Astrocyte (in vitro differentiated cells and primary cell): ENCODE results near the gene VAMP8.

ENCODE experiments used
- CTCF ChIP-seq: IDR thresholded peaks from 2 replicates; pipeline ENCODE4 v1.5.1; 2011; ENCODE audit warnings: low read depth, mild to moderate bottlenecking, inconsistent platforms, low read length, moderate library complexity; ENCODE audit not compliant: insufficient read depth
- EZH2 ChIP-seq: IDR thresholded peaks from 2 replicates; pipeline ENCODE4 v1.6.1; 2012; ENCODE audit warnings: mild to moderate bottlenecking, low read length, inconsistent platforms; ENCODE audit not compliant: insufficient read depth

- TF ChIP-seq CTCF, result no peak
- TF ChIP-seq EZH2, result no peak
Measured at GRCh38 chr2:85550486-85550885, 26.9 kb upstream of the VAMP8 start.
